Coronary artery (tissue), 2 donors: ENCODE results near the gene DOCK9.

Source experiments
- DNase-seq: peaks from one replicate; pipeline ENCODE4 v3.0.0-alpha.2; 2017; ENCODE audit warnings: low spot score
- H3K27ac ChIP-seq, 2 donors: fragments of 200-600 bp; sonication (generic); one replicate each; pipeline ENCODE4 v1.5.1; 2016 to 2019
- H3K4me3 ChIP-seq: fragments of 200-600 bp; sonication (generic); 2 replicates; pipeline ENCODE4 v1.5.1; 2016; ENCODE audit warnings: mild to moderate bottlenecking, moderate library complexity
- CTCF ChIP-seq: fragments of 200-600 bp; sonication (generic); IDR thresholded peaks from one replicate; pipeline ENCODE4 v1.5.1; 2019; ENCODE audit warnings: antibody characterized with exemption

Gene DOCK9

GRCh38 chr13:98809345-98809777, 168.5 kb downstream of the DOCK9 start:
- DNase-seq: no peak
- no peak for TF ChIP-seq CTCF
- no peak overlapping the region for H3K4me3 ChIP-seq
- H3K27ac ChIP-seq: no peak overlapping the region

- TF ChIP-seq CTCF: no peak
- H3K4me3 ChIP-seq: no peak overlapping the region
- no peak for DNase-seq
- no peak overlapping the region for H3K27ac ChIP-seq
Measured at GRCh38 chr13:98807774-98808173, 170.1 kb downstream of the DOCK9 start.

- TF ChIP-seq CTCF: no peak
Measured at GRCh38 chr13:98804336-98804855, 173.5 kb downstream of the DOCK9 start.

GRCh38 chr13:98803921-98804320, 173.9 kb downstream of the DOCK9 start:
- Histone ChIP-seq H3K4me3 (no peak overlapping the region), H3K27ac (no peak overlapping the region)
- DNase-seq: no peak
- no peak for TF ChIP-seq CTCF

More at GRCh38 chr13:98804336-98804855, 173.5 kb downstream of the DOCK9 start:
- no peak for DNase-seq
- Histone ChIP-seq H3K27ac (no peak overlapping the region), H3K4me3 (no peak overlapping the region)

GRCh38 chr13:98803111-98803561, 174.7 kb downstream of the DOCK9 start:
- TF ChIP-seq CTCF: no peak
- no peak overlapping the region for H3K4me3 ChIP-seq
- no peak overlapping the region for H3K27ac ChIP-seq
- no peak for DNase-seq

- Histone ChIP-seq H3K4me3 (no peak overlapping the region), H3K27ac (no peak overlapping the region)
- no peak for TF ChIP-seq CTCF
- DNase-seq: no peak
Measured at GRCh38 chr13:98802559-98802958, 175.3 kb downstream of the DOCK9 start.

GRCh38 chr13:98801626-98802418, 176.0 kb downstream of the DOCK9 start:
- H3K27ac ChIP-seq: peak overlapping the region in 1 of 2 donors; percentile 22
- no peak for DNase-seq
- H3K4me3 ChIP-seq: no peak overlapping the region
- no peak for TF ChIP-seq CTCF
